ENCODE measurements around the gene CORO7.
A peak's percentile ranks its signal among the peaks of the same experiment; 100 is the strongest.

Gene CORO7

GRCh38 chr16:4333308-4333638, 83.1 kb downstream of the CORO7 start:
- no peak for TF ChIP-seq CTCF (IDR thresholded peaks at IDR 0.05; ENCODE audit: low read depth, low read length)
- no peak for DNase-seq (ENCODE audit: extremely low read depth, low read depth)

GRCh38 chr16:4332623-4333307, 83.6 kb downstream of the CORO7 start:
- no peak for DNase-seq (ENCODE audit: extremely low read depth, low read depth)
- no peak for TF ChIP-seq CTCF (IDR thresholded peaks at IDR 0.05; ENCODE audit: low read depth, low read length)

GRCh38 chr16:4332083-4332482, 84.3 kb downstream of the CORO7 start:
- TF ChIP-seq CTCF (IDR thresholded peaks at IDR 0.05; ENCODE audit: low read depth, low read length), result no peak
- no peak for DNase-seq (ENCODE audit: extremely low read depth, low read depth)

GRCh38 chr16:4330277-4330874, 86.0 kb downstream of the CORO7 start:
- TF ChIP-seq CTCF (IDR thresholded peaks at IDR 0.05; ENCODE audit: low read depth, low read length), result peak; percentile 98
- DNase-seq (ENCODE audit: extremely low read depth, low read depth), result no peak

GRCh38 chr16:4328782-4329775, 87.3 kb downstream of the CORO7 start:
- TF ChIP-seq CTCF (IDR thresholded peaks at IDR 0.05; ENCODE audit: low read depth, low read length), result no peak
- no peak for DNase-seq (ENCODE audit: extremely low read depth, low read depth)

- peak; percentile 67 for TF ChIP-seq CTCF (IDR thresholded peaks at IDR 0.05; ENCODE audit: low read depth, low read length)
- peak; percentile 45 for DNase-seq (ENCODE audit: extremely low read depth, low read depth)
Observed at GRCh38 chr16:4328046-4328781, 88.2 kb downstream of the CORO7 start.
